Suppressor macrophage treated with lipopolysaccharide for 1 hour (primary cell): ENCODE results near the gene ANAPC5.
A peak's percentile ranks its signal among the peaks of the same experiment; 100 is the strongest.
"Not testable (repeated sequence)": the region's sequence is repeated elsewhere in the genome, so short reads cannot be mapped to it uniquely, and the experiment has no call there.

ENCODE experiments used
- DNase-seq, 3 donors: peaks; one replicate each; pipeline ENCODE4 v3.0.0-alpha.2; 2020 to 2022

The ANAPC5 gene

GRCh38 chr12:121307397-121307796 lies 44.8 kb downstream of the ANAPC5 start:
- DNase-seq, result not testable (repeated sequence)

GRCh38 chr12:121304306-121304705 lies 47.9 kb downstream of the ANAPC5 start:
- no peak for DNase-seq

- DNase-seq, result peak in 2 of 3 donors; percentile 42 to 67
Measured at GRCh38 chr12:121301876-121302275, 50.3 kb downstream of the ANAPC5 start.

GRCh38 chr12:121300083-121300819 lies 52.0 kb downstream of the ANAPC5 start:
- DNase-seq, result no peak

GRCh38 chr12:121299662-121300061 lies 52.5 kb downstream of the ANAPC5 start:
- DNase-seq, result no peak

- DNase-seq, result not testable (repeated sequence)
Measured at GRCh38 chr12:121298411-121298810, 53.8 kb downstream of the ANAPC5 start.

- DNase-seq, result peak; percentile 74 to 75 (median 75)
Measured at GRCh38 chr12:121297435-121297991, 54.7 kb downstream of the ANAPC5 start.

- peak; percentile 92 to 99 (median 98) for DNase-seq
Measured at GRCh38 chr12:121296618-121297434, 55.4 kb downstream of the ANAPC5 start, which contains the start of gene CAMKK2. TSS of gene CAMKK2 (minus strand) at chr12:121296709. CDS start at chr12:121274526, 22,183 bp downstream.

- peak; percentile 59 to 82 (median 60) for DNase-seq
Measured at GRCh38 chr12:121295746-121296617, 56.2 kb downstream of the ANAPC5 start.

- peak; percentile 64 to 73 (median 66) for DNase-seq
Measured at GRCh38 chr12:121295116-121295745, 57.0 kb downstream of the ANAPC5 start.

- no peak for DNase-seq
Measured at GRCh38 chr12:121294151-121294889, 57.9 kb downstream of the ANAPC5 start.

- DNase-seq, result peak; percentile 24 to 47 (median 33)
Measured at GRCh38 chr12:121293603-121294002, 58.6 kb downstream of the ANAPC5 start.

- DNase-seq, result no peak
Measured at GRCh38 chr12:121290410-121290809, 61.8 kb downstream of the ANAPC5 start.

GRCh38 chr12:121289962-121290361 lies 62.2 kb downstream of the ANAPC5 start:
- DNase-seq, result no peak

- no peak for DNase-seq
Measured at GRCh38 chr12:121288986-121289385, 63.2 kb downstream of the ANAPC5 start.

GRCh38 chr12:121288158-121288845 lies 63.9 kb downstream of the ANAPC5 start:
- peak; percentile 59 to 70 (median 64) for DNase-seq

- peak; percentile 82 to 93 (median 88) for DNase-seq
Measured at GRCh38 chr12:121287267-121287954, 64.8 kb downstream of the ANAPC5 start.

- no peak for DNase-seq
Measured at GRCh38 chr12:121285856-121286255, 66.4 kb downstream of the ANAPC5 start.

GRCh38 chr12:121284551-121285390 lies 67.4 kb downstream of the ANAPC5 start:
- DNase-seq, result no peak
